ENCODE measurements around the gene GCH1.
"Not testable (repeated sequence)": the region's sequence is repeated elsewhere in the genome, so short reads cannot be mapped to it uniquely, and the experiment has no call there.

The GCH1 gene

GRCh38 chr14:54806616-54807015 is 96.0 kb downstream of the GCH1 start:
- no peak for DNase-seq
- intact Hi-C loops (cut with DNase I), result no loop called here

GRCh38 chr14:54805445-54806322 is 96.9 kb downstream of the GCH1 start:
- intact Hi-C loops (cut with DNase I), result no loop called here
- DNase-seq, result peak; percentile 65 to 92 (median 84)

GRCh38 chr14:54805070-54805444 is 97.6 kb downstream of the GCH1 start:
- no peak for DNase-seq
- intact Hi-C loops (cut with DNase I), result no loop called here

- peak in 1 of 42 donors; percentile 35 for DNase-seq
- intact Hi-C loops (cut with DNase I), result no loop called here
These were observed 98.0 kb downstream of the GCH1 start for GRCh38 chr14:54804538-54805041.

GRCh38 chr14:54803926-54804537 is 98.6 kb downstream of the GCH1 start:
- no peak for DNase-seq
- intact Hi-C loops (cut with DNase I), result no loop called here

- peak in 1 of 42 donors; percentile 8 for DNase-seq
- intact Hi-C loops (cut with DNase I), result no loop called here
These were observed 99.2 kb downstream of the GCH1 start for GRCh38 chr14:54803396-54803795.

- intact Hi-C loops (cut with DNase I); DNase-seq: not testable (repeated sequence)
These were observed 101.1 kb downstream of the GCH1 start for GRCh38 chr14:54801482-54801881.

GRCh38 chr14:54798465-54799124 is 104.0 kb downstream of the GCH1 start:
- no peak for DNase-seq
- intact Hi-C loops (cut with DNase I), result no loop called here

- intact Hi-C loops (cut with DNase I), result no loop called here
- no peak for DNase-seq
These were observed 104.6 kb downstream of the GCH1 start for GRCh38 chr14:54797986-54798385.

GRCh38 chr14:54797556-54797955 is 105.1 kb downstream of the GCH1 start:
- DNase-seq, result no peak
- intact Hi-C loops (cut with DNase I), result no loop called here

- intact Hi-C loops (cut with DNase I), result no loop called here
These were observed 105.7 kb downstream of the GCH1 start for GRCh38 chr14:54796961-54797360.

GRCh38 chr14:54794796-54795195 is 107.8 kb downstream of the GCH1 start:
- no peak for DNase-seq
- intact Hi-C loops (cut with DNase I), result no loop called here

More at GRCh38 chr14:54796961-54797360, 105.7 kb downstream of the GCH1 start:
- no peak for DNase-seq

GRCh38 chr14:54794159-54794558 is 108.5 kb downstream of the GCH1 start:
- intact Hi-C loops (cut with DNase I), result no loop called here
- DNase-seq, result no peak

- DNase-seq, result no peak
- intact Hi-C loops (cut with DNase I), result no loop called here
These were observed 110.3 kb downstream of the GCH1 start for GRCh38 chr14:54792288-54792687.

Data from head of caudate nucleus (tissue), 42 donors.